Vagina (tissue), 2 donors: ENCODE measurements around the gene RSPO4.

Experiments
- POLR2A ChIP-seq, 2 donors: fragments of 450-650 bp; IDR thresholded peaks; one replicate each; pipeline ENCODE4 v1.6.1; 2017; ENCODE audit warnings: antibody characterized with exemption in 2 of 2, mild to moderate bottlenecking in 2 of 2, moderate library complexity in 2 of 2
- POLR2AphosphoS5 ChIP-seq, 2 donors: sonication (generic); formaldehyde crosslinking; IDR thresholded peaks; one replicate each; pipeline ENCODE4 v1.9.0; 2017; ENCODE audit warnings: antibody characterized with exemption in 2 of 2, mild to moderate bottlenecking in 2 of 2, low read depth in 1 of 2; ENCODE audit not compliant: insufficient read depth in 1 of 2

DNA sequence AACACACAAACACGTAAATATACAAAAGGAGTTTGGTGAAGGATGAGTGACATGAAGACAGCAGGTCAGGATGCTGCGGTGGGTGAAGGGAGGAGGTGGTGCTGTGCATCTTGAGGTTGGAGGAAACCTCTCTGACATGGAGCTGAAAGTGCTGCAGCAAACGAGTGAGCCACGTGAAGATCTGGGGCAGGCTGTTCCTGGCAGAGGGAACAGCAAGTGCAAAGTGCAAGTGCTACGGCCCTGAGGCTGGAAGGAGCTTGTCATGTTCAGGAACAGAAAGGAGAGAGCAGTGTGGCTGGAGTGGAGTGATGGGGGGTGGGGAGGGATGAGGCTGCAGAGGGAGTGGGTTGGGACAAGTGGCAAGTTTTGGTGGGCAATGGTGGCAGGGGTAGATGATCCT, 61.2 kb downstream of the RSPO4 start:
- TF ChIP-seq POLR2AphosphoS5 (IDR thresholded peaks at IDR 0.05; ENCODE audit: insufficient read depth in 1 of 2, low read depth in 1 of 2) = no peak
- no peak for TF ChIP-seq POLR2A (IDR thresholded peaks at IDR 0.05)
